ENCODE results near the gene ANXA9. TPM values are rescaled to one million over a fixed set of nuclear protein-coding genes. Genes with fewer than 3 reads are reported as not detected.

The ANXA9 gene
- total and polyA plus RNA-seq, 10 donors, result 0.12 to 0.92 (median 0.29) TPM; not detected in 2

DNA sequence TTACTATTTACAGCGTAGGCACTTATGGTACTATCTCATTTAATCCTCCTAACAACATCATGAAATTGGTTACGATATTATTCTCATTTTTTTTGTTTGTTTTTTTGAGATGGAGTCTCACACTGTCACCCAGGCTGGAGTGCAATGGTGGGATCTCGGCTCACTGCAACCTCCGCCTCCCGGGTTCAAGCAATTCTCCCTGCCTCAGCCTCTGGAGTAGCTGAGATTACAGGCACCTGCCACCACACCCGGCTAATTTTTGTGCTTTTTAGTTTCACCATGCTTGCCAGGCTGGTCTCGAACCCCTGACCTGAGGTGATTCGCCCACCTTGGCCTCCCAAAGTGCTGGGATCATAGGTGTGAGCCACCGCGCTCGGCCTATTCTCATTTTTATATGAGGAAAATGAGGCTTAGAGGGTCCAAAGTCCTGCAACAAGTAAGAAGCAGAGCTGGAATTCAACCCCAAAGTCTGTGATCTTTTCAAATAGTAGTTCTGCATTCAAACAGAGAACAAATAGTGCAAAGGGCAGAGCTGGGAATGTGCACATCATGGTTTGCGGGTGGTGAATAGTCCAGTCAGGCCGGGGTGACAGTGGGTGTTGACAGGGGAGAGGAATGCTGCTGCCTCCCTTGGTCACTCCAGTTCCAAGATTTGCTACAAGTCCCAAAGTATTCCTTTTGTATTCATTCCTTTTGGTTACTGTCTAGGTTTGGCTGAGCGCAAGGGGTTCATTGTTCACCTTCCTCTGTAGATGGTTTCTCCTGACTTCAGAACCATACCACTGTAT lies 30.8 kb downstream of the ANXA9 start:
- H3K9me3 ChIP-seq, result no peaks in the 10 kb centered on the region
- no peak for DNase-seq
- TF ChIP-seq POLR2AphosphoS5 (IDR thresholded peaks at IDR 0.05), result peak in 1 of 3 donors; percentile 13
- TF ChIP-seq, protein P1, sequence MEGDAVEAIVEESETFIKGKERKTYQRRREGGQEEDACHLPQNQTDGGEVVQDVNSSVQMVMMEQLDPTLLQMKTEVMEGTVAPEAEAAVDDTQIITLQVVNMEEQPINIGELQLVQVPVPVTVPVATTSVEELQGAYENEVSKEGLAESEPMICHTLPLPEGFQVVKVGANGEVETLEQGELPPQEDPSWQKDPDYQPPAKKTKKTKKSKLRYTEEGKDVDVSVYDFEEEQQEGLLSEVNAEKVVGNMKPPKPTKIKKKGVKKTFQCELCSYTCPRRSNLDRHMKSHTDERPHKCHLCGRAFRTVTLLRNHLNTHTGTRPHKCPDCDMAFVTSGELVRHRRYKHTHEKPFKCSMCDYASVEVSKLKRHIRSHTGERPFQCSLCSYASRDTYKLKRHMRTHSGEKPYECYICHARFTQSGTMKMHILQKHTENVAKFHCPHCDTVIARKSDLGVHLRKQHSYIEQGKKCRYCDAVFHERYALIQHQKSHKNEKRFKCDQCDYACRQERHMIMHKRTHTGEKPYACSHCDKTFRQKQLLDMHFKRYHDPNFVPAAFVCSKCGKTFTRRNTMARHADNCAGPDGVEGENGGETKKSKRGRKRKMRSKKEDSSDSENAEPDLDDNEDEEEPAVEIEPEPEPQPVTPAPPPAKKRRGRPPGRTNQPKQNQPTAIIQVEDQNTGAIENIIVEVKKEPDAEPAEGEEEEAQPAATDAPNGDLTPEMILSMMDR (IDR thresholded peaks at IDR 0.05 in 8 of 11, conservative IDR thresholded peaks at IDR 0.05 in 3 of 11), result no peak
- TF ChIP-seq POLR2A (IDR thresholded peaks at IDR 0.05), result no peak
- intact Hi-C loops (cut with DNase I; ENCODE audit: low total_unique reads), result no loop called here
- 88 to 97% (median 93%) methylated on average over 14 of the region's 14 CpGs for WGBS, 5 donors
- peaks cover 14 to 67% (median 51%) of the 10 kb centered on the region in 6 donors for H3K4me1 ChIP-seq
- H3K27ac ChIP-seq, result peak overlapping the region in 6 of 8 donors; percentile 51 to 79 (median 60)
- H3K36me3 ChIP-seq, result peaks cover 0 to 24% (median 4%) of the 10 kb centered on the region in 6 donors
- no peak overlapping the region for H3K4me3 ChIP-seq
- H3K27me3 ChIP-seq (replicated peaks in 1 of 7), result no peaks in the 10 kb centered on the region

DNA sequence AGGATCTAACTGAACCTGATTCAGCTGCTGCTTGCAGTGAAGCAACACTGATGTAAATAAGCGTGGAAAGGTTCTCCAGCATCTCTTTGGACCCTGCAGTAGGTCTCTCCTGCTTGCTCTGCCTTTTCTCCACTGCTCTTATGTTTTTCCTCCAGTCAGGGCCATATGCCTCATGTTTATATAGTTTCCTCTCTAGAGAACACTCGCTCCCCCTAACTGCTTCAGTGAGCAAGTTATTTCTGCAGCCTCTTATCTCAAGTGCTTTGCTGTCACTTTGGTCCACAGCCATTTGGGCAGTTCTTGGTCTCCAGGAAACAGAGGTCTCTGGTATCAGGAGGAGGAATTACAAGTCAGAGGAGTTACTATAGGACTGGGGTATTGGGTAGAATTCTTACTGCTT lies 31.4 kb downstream of the ANXA9 start:
- Histone ChIP-seq H3K27me3 (replicated peaks in 1 of 7) (no peaks in the 10 kb centered on the region), H3K4me1 (peaks cover 13 to 60% (median 49%) of the 10 kb centered on the region in 6 donors), H3K9me3 (no peaks in the 10 kb centered on the region), H3K27ac (peak overlapping the region in 6 of 8 donors; percentile 51 to 79 (median 60)), H3K4me3 (no peak overlapping the region), H3K36me3 (peaks cover 0 to 31% (median 9%) of the 10 kb centered on the region in 6 donors)
- intact Hi-C loops (cut with DNase I; ENCODE audit: low total_unique reads), result no loop called here
- 46 to 65% (median 58%) methylated on average over 2 of the region's 2 CpGs for WGBS, 5 donors
- no peak for DNase-seq
- TF ChIP-seq, protein P1 (IDR thresholded peaks at IDR 0.05 in 8 of 11, conservative IDR thresholded peaks at IDR 0.05 in 3 of 11), result no peak
- TF ChIP-seq POLR2AphosphoS5 (IDR thresholded peaks at IDR 0.05) (peak in 1 of 3 donors; percentile 22), POLR2A (IDR thresholded peaks at IDR 0.05) (no peak)

DNA sequence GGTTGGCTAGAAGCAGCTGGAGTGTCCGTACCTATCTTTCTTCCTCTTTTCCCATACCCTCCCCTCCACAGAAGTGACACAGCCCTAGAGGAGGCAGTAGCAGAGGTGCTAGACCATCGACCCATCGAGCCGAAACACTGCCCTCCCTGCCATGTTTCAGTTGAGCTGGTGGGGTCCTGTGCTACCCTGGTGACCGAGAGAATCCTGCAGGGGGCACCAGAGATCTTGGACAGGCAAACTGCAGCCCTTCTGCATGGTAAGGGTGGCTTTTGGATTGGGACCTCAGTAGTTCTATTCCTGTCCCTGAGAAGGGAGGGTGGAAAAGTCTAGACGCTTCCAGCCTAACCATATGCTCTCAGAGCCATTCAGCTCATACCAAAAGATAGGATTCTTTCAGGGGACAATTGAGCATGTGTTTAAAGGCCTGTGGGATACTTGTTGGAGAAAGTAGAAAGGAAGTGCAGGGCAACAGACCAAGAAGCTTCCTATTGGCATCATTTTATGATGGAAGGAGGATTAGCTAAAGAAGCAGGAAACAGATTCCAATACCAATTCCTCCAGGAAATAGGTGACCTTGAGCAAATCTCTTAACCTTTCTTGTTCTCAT lies 42.6 kb downstream of the ANXA9 start:
- Histone ChIP-seq H3K4me1 (peaks cover 6 to 12% (median 8%) of the 10 kb centered on the region in 6 donors), H3K9me3 (no peaks in the 10 kb centered on the region), H3K36me3 (peaks cover 0 to 81% (median 43%) of the 10 kb centered on the region in 6 donors), H3K27ac (peak overlapping the region; percentile 4 to 51 (median 24)), H3K4me3 (no peak overlapping the region), H3K27me3 (replicated peaks in 1 of 7) (no peaks in the 10 kb centered on the region)
- peak; percentile 91 for DNase-seq
- 17 to 24% (median 21%) methylated on average over 6 of the region's 6 CpGs for WGBS, 5 donors
- intact Hi-C loops (cut with DNase I; ENCODE audit: low total_unique reads), result no loop called here
- TF ChIP-seq POLR2AphosphoS5 (IDR thresholded peaks at IDR 0.05) (peak in 2 of 3 donors; percentile 45 to 69), POLR2A (IDR thresholded peaks at IDR 0.05) (no peak)
- TF ChIP-seq, protein P1 (IDR thresholded peaks at IDR 0.05 in 8 of 11, conservative IDR thresholded peaks at IDR 0.05 in 3 of 11), result peak; percentile 74 to 92 (median 83)

DNA sequence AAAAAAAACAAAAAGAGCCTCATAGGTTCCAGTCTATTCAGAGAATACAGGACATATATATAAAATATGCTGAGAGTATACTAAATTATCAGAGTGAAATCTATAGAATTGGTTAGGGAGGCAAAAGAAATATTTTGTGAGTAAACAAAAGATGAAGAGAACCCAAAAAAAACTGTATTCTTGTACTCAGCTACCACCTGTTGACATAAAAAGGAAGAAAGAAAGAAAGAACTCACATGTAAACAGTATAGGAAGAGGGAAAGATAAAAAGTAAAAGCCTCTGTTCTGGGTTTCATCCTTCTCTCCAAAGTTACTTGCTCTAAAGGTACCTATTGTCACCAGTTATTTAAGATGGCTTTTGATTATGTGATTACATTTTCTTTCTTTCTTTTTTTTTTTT lies 44.4 kb downstream of the ANXA9 start:
- intact Hi-C loops (cut with DNase I; ENCODE audit: low total_unique reads), result no loop called here
- Histone ChIP-seq H3K4me3 (no peak overlapping the region), H3K27ac (no peak overlapping the region), H3K27me3 (replicated peaks in 1 of 7) (no peaks in the 10 kb centered on the region), H3K9me3 (no peaks in the 10 kb centered on the region), H3K36me3 (peaks cover 0 to 82% (median 59%) of the 10 kb centered on the region in 6 donors), H3K4me1 (peaks cover 6 to 12% (median 8%) of the 10 kb centered on the region in 6 donors)
- TF ChIP-seq, protein P1 (IDR thresholded peaks at IDR 0.05 in 8 of 11, conservative IDR thresholded peaks at IDR 0.05 in 3 of 11), result no peak
- TF ChIP-seq POLR2AphosphoS5 (IDR thresholded peaks at IDR 0.05) (no peak), POLR2A (IDR thresholded peaks at IDR 0.05) (no peak)
- DNase-seq, result no peak

All from spleen (tissue), 11 donors.